DMS153 (cell line): ENCODE data around the gene HS2ST1.
"Not testable (repeated sequence)": the region's sequence is repeated elsewhere in the genome, so short reads cannot be mapped to it uniquely, and the experiment has no call there.

Source experiments
- DNase-seq: peaks from one replicate; lab custom pipeline; 2025; lab: John Stamatoyannopoulos, UW

The HS2ST1 gene

DNA sequence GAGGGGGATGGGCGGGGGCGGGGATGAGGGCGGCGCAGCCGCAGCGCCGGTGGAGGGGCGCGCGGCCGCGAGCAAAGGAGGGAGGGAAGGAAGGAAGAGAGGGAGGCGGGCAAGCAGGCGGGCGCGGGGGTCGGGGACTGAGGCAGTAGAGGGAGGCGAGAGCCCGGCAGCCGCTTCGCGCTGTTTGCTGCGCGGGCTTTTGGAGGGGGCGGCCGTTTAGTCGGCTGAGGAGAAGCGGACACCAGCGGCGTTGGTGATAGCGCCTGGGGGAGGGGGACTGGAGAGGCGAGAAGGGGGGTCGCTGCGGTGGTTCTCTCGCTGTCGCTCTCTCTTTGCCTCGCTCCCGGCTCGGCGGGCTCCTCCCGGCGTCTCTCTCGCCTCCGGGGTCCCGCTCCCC is at the start of gene HS2ST1:
Gene HS2ST1 (plus strand): TSS at position 35 of the 397 bp plus-strand sequence.
- peak; percentile 58 for DNase-seq

DNA sequence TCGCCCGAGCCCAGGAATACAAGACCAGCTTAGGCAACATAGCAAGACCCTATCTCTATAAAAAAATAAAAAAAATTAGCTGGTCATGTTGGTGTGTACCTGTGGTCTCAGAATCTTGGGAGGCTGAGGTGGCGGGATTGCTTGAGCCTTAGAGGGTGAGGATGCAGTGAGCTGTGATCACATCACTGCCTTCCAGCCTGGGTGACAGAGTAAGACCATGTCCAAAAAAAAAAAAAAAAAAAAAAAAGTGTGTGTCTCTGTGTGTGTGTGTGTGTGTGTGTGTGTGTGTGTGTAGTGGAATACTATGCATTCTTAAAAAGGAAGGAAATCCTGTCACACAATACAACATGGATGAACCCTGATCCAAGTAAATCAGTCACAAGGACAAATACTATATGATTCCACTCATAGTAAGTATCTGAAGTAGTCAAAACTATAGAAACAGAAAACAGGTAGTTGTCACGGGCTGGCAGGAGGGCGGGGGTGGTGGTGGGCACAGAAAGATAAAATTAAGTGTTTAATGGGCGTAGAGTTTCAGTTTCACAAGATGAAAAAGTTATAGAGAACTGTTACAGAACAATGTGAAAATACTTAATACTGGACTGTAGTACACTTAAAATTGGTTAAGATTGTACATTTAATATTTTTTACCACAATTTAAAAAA is 48.3 kb upstream of the HS2ST1 start:
- DNase-seq, result no peak

DNA sequence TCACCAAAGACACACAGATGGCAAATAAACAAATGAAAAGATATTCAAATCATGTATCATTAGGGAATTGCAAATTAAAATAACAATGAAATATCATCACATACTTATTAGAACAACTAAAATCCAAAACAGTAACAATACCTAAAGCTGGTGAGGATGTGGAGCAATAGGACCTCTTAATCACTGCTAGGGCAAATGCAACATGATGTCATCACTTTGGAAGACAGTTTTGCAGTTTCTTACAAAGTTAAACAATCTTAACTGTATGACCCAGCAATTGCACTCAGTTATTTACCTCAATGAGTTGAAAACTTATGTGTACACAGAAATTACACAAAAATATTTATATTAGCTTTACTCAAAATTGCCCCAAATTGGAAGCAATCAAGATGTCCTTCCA is 47.8 kb upstream of the HS2ST1 start:
- no peak for DNase-seq

DNA sequence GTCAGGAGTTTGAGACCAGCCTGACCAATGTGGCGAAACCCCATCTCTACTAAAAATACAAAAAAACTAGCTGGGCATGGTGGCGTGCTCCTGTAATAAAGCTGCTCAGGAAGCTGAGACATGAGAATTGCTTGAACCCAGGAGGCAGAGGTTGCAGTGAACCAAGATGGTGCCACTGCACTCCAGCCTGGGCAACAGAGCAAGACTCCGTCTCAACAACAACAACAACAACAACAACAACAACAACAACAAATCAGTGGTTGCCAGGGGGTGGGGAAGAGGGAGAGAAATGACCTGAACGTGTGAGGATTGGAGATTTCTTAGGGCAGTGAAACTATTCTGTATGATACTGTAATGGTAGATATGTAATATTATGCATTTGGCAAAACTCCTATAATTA is 47.2 kb upstream of the HS2ST1 start:
- DNase-seq, result not testable (repeated sequence)

DNA sequence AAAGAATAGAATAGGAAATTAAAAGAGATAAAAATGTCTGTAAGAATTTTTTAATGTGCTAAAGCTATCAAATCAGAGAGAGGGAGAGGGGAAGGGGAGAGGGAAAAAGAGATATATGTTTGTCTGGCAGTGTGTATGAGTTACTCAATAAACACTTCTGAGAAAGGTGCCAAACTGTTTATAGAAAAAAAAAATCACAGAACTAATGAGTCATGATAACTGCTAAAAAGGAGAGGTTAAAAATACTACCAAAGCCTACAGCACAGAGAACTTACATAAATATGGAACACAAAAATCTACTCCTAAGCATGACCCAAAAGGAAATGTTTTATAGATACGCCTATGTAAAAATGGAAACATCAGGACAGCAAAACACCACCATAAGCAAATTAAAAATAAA is 46.0 kb upstream of the HS2ST1 start:
- DNase-seq, result no peak

DNA sequence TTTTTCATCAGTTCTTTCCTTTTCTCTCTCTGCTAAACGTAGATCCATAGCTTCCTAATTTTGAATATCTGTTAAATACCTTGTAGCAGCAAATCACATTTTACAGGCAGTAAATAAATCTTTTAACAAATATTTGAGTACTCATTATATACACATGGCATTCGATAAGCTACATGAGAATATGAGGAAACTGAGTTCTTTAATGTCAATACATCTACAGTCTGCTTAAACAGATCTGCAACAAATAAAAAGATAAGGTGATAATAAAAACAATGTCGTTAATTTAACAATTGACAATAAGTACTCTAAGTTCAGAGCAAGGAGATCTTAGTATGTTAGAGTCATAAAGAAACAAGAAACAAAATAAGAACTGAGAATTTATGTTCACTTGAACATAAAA is 43.4 kb upstream of the HS2ST1 start:
- no peak for DNase-seq

DNA sequence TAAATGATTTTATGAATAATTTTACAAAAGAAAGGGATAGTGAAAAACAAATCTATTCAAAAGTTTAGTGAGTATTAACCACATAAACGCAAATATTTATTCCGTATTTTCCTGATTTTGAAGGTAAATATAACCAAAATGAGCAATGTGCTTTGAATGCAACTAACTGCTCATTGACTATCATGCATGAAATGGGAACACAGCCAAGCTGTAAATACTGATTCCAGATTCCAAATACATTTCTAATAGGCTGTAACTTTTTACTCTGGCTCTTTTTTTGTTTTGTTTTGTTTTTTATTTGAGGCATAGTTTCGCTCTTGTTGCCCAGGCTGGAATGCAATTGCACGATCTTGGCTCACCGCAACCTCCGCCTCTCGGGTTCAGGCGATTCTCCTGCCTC is 42.3 kb upstream of the HS2ST1 start:
- DNase-seq, result no peak

DNA sequence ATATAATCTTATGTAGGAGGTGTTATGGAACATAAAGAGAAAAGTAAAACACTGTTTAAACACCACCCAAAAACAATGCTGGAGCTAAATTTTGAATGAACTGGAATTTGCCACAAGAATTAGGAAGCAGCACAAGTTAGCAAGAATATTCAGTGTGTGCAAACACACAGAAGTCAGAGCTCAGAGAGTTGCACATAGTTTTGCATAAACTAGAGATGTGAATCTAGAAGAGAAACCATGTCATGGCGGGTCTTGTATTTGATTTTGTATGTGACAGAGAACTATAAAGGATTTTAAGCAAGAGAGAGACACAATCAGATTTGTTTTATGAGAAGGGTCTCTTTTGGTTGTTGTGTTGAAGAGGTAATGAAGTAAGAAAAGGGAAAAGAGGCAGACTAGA is 38.7 kb upstream of the HS2ST1 start:
- no peak for DNase-seq

DNA sequence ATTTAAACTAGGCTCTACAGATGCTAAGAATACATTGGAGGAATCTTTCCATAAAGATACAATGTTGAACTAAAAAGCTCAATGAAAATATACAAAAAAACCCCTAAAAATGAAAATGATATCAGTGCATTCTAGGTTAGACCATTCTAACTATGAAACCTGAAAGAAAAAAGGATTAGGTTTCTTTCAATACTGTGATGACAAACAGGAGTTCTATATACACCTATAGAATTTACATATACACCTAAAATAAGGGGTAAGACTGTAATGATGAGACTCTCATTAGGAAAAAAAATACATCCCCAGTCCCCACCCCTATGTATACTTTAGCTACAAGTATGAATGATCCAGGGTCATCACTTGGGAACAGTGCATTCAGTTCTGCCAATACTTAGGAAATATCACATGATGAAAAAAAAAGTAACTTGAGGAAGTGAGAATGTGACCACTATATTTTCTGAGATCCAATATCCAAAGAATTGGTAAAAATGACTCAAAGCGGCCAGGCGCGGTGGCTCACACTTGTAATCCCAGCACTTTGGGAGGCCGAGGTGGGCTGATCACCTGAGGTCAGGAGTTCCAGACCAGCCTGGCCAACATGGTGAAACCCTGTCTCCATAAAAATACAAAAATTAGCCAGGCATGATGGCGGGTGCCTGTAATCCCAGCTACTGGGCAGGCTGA is 26.8 kb upstream of the HS2ST1 start:
- DNase-seq, result no peak

DNA sequence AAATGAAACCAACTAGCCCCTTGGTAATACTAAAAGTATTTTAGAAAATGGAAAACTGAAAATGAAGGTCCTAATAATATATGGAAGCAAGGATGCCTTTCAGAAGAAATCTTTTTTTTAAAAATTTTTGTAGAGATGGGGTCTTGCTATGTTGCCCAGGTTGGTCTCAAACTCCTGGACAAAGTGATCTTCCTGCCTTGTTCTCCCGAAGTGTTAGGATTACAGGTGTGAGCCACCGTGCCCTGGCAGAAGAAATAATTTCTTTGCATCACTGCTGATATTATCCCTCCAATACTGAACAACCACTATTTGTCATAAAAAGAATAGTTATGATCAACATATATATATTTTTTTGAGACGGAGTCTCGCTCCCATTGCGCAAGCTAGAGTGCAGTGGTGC is 26.1 kb upstream of the HS2ST1 start:
- DNase-seq, result no peak

DNA sequence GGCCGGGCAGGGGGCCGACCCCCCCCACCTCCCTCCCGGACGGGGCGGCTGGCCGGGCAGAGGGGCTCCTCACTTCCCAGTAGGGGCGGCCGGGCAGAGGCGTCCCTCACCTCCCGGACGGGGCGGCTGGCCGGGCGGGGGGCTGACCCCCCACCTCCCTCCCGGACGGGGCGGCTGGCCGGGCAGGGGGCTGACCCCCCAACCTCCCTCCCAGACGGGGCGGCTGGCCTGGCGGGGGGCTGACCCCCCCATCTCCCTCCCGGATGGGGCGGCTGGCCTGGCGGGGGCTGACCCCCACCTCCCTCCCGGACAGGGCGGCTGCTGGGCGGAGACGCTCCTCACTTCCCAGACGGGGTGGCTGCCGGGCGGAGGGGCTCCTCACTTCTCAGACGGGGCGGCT is 15.0 kb upstream of the HS2ST1 start:
- DNase-seq, result not testable (repeated sequence)

DNA sequence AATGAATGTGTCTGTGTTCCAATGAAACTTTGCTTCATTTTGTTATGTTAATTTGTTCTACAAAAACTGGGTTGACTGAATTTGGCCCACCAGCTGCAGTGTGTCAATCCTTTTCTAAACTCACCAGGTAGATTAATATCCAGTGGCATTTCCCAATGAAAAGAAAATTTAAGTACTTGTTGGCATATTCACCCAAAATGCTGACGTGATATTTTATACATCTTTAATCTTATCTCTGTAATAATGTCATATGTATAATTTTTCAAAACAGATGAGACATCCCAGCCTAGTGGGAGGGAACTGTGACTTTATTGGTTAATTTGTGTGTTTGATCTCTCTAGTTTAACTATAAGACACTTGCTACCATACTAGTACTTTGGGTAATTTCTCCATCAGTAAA is 8.6 kb upstream of the HS2ST1 start:
- DNase-seq, result no peak

DNA sequence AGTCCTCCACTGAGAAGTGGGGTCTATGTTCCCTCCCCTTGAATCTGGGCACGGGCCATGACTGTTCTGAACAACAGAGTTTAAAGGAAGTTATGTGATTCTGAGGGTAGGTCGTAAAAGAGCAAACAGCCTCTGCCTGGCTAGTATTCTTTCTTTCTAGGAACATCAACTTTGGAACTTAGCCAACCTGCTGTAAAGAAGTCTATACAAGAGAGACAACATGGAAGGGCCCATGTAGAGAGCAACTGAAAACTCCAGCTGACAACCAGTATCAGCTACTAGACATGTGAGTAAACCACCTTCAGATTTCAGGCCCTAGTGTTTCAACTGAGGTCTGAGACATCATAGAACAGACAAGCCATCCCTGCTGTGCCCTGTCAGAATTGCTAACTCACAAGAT is 8.0 kb upstream of the HS2ST1 start:
- DNase-seq, result peak; percentile 50

DNA sequence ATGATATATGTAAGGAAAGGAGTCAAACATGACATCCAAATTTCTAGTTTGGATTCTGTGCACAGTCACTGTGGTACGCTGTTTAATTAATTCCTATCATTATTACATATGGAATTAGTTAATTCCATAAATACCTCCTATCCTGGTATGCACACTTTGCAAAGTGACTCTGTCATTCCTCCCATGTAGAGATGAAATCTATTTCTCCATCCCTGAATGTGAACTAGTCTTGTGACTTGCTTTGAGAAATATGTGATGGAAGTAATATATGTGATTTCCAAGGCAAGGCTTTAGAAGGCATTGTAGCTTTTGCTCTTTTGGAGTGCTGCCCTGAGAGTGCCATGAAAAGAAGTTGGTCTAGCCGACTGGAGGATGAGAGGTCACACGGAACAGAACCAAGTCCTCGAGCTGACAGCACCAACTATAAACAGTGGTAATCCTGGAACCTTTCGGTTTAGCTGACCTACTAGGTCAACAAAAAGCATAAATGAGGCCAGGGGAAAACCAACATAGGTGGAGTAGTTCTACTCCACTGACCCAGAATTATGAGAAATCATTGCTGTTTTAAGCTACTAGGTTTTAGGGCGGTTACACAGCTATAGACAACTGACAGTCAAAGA is 2.0 kb upstream of the HS2ST1 start:
- DNase-seq, result no peak

DNA sequence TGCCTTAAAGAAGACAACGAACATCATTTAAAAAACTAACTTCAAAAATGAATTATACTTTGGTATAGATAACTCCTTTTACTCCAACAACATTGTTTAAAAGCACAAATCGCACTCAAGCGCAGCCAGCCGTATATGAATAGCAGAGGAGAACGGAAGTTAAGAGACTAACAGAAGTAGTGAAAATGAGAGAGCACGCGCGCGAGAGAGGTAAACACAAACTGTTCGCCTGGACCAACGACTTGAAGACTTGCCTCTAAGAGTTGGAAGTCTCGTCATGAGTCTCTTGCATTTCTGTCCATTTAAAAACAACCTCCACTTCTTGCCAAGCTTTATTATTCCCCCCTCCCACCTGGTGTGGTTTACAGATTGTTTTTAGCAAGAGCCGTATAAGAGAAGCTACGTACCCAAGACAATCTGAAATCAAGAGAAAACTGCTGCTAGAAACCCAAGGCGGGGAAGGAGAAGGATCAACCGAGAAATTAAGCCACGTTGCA is 988 bp upstream of the HS2ST1 start:
- DNase-seq, result no peak

DNA sequence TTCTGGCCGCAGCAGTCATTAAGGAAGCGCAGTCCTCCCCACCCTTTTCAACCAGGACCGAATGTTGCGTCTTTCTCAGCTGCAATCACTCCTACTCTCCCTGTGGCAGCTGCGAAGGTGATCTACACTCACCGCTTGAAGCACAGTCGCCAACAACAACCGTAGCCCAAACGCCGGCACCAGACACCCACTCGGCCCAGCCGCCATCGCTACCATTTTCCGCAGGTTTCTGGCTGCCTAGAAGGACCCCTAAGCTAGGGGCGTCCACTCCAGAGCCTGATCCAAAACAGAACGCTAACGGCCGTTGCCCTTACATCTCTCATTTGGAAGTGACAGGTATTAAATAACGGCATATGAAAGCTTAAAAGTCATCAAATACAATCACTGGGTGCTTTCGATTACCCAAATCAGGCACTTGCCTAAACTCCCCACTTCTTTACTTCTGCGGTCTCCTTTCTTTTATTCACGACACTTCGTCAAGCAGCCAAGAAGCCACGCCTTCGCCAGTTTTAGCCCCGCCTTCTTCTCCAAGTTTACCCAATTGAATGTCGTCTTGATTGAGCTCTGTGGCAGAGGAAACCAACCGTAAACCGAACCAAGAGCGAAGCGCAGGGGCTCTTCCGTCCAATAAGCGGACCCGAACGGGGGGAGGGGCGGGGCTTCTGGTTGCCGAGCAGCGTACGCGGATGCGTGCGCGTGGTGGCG is 387 bp upstream of the HS2ST1 start, which contains the start of gene SELENOF:
Gene SELENOF (minus strand): TSS at position 231 of the 705 bp plus-strand sequence. CDS start 15 bp downstream, at position 216.
- peak; percentile 100 for DNase-seq

DNA sequence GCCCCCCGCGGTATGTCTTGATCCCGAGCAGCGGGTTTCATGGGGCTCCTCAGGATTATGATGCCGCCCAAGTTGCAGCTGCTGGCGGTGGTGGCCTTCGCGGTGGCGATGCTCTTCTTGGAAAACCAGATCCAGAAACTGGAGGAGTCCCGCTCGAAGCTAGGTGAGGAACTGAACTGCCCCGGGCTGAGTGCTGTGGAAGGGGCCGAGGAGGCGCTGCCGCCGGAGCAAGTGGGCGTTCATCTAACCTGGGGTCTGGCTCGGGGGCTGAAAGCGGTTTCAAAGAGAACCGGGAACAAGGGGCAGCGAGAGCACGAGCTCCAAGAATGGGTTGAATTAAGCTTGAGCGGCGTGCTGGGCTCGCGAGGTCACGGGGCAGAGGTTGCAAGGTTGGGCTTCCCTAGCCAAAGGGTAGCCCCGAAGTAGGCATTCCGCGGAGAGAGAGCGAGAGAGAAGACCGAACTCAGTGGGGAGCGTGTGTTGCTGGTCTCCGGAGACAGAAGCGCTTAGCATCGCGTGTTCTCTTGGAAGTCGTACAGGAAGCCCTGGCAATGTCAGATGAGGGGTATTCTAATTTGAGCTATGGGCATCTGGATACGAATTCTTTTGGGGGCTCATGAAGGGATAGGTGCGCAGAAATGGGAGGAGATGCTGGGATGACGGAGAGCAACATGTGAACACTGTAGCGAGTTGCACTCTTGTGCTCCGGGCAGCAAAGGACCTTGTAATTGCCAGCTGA is 732 bp downstream of the HS2ST1 start:
- peak; percentile 49 for DNase-seq

DNA sequence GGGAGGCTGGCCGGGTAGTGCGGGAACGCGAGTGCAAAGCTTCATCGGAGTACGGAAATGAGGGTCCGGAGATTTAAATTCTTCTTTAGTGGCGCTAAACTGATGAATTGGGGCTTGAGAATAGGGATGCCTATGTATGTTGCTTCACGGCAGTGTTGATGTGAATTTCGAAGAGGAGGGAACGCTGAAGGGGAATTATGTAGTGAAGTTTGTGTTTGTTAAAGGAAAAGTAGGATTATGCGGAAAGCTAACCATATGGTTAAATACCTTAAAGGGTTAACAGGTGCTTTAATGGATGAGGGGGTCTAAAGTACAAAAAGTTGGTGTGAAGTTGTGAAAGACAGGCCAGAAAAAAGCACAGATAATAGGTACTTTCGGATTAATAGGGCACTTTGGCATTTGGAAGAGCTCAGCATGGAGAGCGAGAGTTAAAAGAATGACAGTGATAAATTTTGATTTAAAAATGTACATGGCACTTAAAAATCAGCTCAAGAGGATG is 1.4 kb downstream of the HS2ST1 start:
- DNase-seq, result no peak

DNA sequence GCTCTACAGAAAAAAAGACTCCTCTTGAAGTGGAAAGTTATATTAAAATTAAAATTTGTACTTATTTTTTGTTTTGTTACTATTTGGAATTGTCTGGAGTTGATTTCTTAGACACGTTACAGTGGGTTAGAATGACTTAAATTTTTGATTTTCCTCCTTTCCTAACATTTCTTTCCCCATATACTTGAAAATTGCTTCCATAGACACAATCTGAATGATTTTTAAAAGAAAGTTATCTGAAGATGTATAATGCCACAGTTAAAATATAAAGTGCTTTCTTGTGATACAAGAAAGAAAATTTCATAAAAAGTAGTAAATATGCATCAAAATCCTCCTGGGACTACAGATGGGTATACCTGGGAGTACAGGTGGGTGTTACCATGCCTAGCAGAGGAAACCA is 2.3 kb downstream of the HS2ST1 start:
- DNase-seq, result no peak

DNA sequence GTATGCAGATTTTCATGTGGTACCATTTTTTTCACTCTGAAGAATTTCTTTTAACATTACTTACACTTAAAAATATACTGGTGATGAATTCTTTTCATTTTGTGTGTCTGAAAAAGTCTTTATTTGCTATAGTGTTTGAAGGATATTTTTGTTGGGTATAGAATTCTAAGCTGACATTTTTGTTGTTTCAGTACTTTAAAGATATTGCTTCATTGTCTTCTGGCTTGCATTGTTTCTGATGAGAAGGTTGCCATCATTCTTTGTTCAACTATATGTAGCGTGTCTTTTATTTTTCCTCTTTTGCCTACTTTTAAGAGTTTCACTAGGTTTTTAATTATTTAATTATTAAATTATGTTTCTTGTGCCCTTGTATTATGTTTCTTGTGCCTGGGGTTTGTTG is 8.0 kb downstream of the HS2ST1 start:
- no peak for DNase-seq

DNA sequence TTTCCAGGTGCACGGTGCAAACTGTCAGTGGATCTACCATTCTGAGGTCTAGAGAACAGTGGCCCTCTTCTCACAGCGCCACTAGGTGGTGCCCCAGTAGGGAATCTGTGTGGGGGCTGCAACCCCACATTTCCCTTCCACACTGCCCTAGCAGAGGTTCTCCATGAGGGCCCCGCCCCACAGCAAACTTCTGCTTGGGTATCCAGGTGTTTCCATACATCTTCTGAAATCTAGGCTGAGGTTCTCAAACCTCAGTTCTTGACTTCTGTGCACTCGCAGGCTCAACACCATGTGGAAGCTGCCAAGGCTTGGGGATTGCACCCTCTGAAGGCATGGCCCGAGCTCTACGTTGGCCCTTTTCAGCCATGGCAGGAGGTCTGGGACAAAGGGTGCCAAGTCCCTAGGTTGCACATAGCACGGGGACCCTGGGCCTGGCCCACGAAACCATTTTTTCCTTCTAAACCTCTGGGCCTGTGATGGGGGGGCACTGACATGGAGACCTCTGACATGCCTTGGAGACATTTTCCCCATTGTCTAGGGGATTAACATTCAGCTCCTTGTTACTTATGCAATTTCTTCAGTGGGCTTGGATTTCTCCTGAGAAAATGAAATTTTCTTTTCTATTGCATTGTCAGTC is 10.0 kb downstream of the HS2ST1 start:
- DNase-seq, result no peak
